Loucy (cell line): Measurements from ENCODE around the gene TXLNB.

Experiments
- H2AFZ ChIP-seq: fragments of 200-600 bp; sonication (generic); 2 replicates; pipeline ENCODE4 v1.6.0; 2016; ENCODE audit warnings: antibody characterized with exemption, mild to moderate bottlenecking, low read length, moderate library complexity
- H3F3A ChIP-seq: fragments of 200-600 bp; 2 replicates; pipeline ENCODE4 v1.6.0; 2016; ENCODE audit warnings: antibody characterized with exemption, low read depth, mild to moderate bottlenecking
- H3K27me3 ChIP-seq: fragments of 200-600 bp; sonication (generic); 2 replicates; pipeline ENCODE4 v1.6.1; 2014; ENCODE audit warnings: low read length, mild to moderate bottlenecking; ENCODE audit not compliant: insufficient read depth, poor library complexity, severe bottlenecking
- H3K36me3 ChIP-seq: fragments of 200-600 bp; sonication (generic); 2 replicates; pipeline ENCODE4 v1.6.1; 2016; ENCODE audit warnings: low read length; ENCODE audit not compliant: insufficient read depth
- H3K4me1 ChIP-seq: fragments of 200-600 bp; sonication (generic); 2 replicates; pipeline ENCODE4 v1.5.1; 2014; ENCODE audit warnings: low read length, mild to moderate bottlenecking; ENCODE audit not compliant: insufficient read depth, poor library complexity, severe bottlenecking
- H3K4me2 ChIP-seq: fragments of 200-600 bp; sonication (generic); 2 replicates; pipeline ENCODE4 v1.6.0; 2014; ENCODE audit warnings: antibody characterized with exemption, low read length, low read depth, mild to moderate bottlenecking; ENCODE audit not compliant: poor library complexity, severe bottlenecking
- H3K4me3 ChIP-seq: fragments of 200-600 bp; sonication (generic); 2 replicates; pipeline ENCODE4 v1.5.1; 2014; ENCODE audit warnings: low read length, mild to moderate bottlenecking, mixed read lengths; ENCODE audit not compliant: poor library complexity, severe bottlenecking
- H3K79me2 ChIP-seq: fragments of 200-600 bp; sonication (generic); 2 replicates; pipeline ENCODE4 v1.6.1; 2014; ENCODE audit warnings: low read length; ENCODE audit not compliant: insufficient read depth
- H3K9ac ChIP-seq: fragments of 200-600 bp; sonication (generic); 2 replicates; pipeline ENCODE4 v1.6.0; 2014; ENCODE audit warnings: mild to moderate bottlenecking, low read depth, low read length, moderate library complexity; ENCODE audit not compliant: poor library complexity, severe bottlenecking
- H3K9me2 ChIP-seq: fragments of 200-600 bp; sonication (generic); replicated peaks from 2 replicates; pipeline ENCODE4 v1.6.1; 2016; ENCODE audit warnings: low read depth, low read length, mixed read lengths
- H3K9me3 ChIP-seq: fragments of 200-600 bp; sonication (generic); 2 replicates; pipeline ENCODE4 v1.6.1; 2014; ENCODE audit warnings: mild to moderate bottlenecking, antibody characterized with exemption, low read length, low read depth; ENCODE audit not compliant: insufficient read depth
- H4K20me1 ChIP-seq: fragments of 200-600 bp; sonication (generic); 2 replicates; pipeline ENCODE4 v1.6.0; 2014; ENCODE audit warnings: antibody characterized with exemption, low read length, mild to moderate bottlenecking; ENCODE audit not compliant: insufficient read depth, poor library complexity, severe bottlenecking
- EZH2phosphoT487 ChIP-seq: fragments of 200-600 bp; IDR thresholded peaks from 2 replicates; pipeline ENCODE4 v1.6.1; 2018; ENCODE audit warnings: antibody characterized with exemption, mild to moderate bottlenecking, moderate library complexity, borderline replicate concordance
- TF ChIP-seq, protein P1 (sequence below): fragments of 200-600 bp; sonication (generic); conservative IDR thresholded peaks from 2 replicates; pipeline ENCODE4 v1.5.1; 2014; ENCODE audit warnings: mild to moderate bottlenecking, antibody characterized with exemption, low read length

Gene TXLNB

DNA sequence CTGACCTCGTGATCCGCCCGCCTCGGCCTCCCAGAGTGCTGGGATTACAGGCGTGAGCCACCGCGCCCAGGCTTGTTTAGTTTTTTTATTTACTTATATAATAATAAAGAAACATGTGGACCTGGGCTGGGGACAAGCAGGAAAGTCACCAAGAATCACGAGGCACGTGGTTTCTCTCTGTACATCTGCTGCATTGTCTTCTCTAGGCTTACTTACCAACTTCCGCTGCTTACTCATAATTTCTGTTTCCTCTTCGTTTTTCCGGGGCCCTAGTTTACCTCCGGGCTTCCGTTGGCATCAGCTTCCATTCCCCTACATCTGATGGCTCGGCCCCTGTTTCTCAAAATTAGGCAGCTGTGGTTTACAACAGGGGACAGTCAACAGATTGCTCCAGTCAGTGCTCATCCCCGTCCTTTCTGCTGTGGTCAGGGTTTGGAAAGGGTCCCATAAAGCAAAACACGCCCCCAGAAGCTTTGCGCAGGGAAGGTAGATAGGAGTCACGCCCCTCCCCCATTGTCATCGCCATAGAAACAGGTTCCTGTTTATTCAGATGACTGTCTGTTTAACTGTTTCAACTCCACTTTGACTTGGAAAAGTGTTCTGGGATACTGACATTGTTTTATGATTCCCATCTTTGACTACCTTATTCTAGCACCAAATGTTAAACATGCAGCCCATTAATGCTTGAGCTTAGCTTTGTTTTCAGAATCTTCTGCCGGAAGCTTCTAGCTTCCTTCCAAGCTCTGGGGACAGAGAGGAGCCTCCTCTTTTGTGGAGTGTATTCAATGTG lies 31.9 kb upstream of the TXLNB start:
- H3K79me2 ChIP-seq = no peaks in the 10 kb centered on the region
- H3K4me1 ChIP-seq = peaks cover 13% of the 10 kb centered on the region
- H3K27me3 ChIP-seq = no peaks in the 10 kb centered on the region
- H4K20me1 ChIP-seq = no peaks in the 10 kb centered on the region
- H3K9me2 ChIP-seq = no peaks in the 10 kb centered on the region
- no peak overlapping the region for H3K9ac ChIP-seq
- H3K4me3 ChIP-seq = no peak overlapping the region
- no peak overlapping the region for H2AFZ ChIP-seq
- TF ChIP-seq, protein P1, sequence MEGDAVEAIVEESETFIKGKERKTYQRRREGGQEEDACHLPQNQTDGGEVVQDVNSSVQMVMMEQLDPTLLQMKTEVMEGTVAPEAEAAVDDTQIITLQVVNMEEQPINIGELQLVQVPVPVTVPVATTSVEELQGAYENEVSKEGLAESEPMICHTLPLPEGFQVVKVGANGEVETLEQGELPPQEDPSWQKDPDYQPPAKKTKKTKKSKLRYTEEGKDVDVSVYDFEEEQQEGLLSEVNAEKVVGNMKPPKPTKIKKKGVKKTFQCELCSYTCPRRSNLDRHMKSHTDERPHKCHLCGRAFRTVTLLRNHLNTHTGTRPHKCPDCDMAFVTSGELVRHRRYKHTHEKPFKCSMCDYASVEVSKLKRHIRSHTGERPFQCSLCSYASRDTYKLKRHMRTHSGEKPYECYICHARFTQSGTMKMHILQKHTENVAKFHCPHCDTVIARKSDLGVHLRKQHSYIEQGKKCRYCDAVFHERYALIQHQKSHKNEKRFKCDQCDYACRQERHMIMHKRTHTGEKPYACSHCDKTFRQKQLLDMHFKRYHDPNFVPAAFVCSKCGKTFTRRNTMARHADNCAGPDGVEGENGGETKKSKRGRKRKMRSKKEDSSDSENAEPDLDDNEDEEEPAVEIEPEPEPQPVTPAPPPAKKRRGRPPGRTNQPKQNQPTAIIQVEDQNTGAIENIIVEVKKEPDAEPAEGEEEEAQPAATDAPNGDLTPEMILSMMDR = no peak
- TF ChIP-seq EZH2phosphoT487 = no peak
- no peaks in the 10 kb centered on the region for H3K36me3 ChIP-seq
- H3K4me2 ChIP-seq = no peak overlapping the region
- H3F3A ChIP-seq = peaks cover 5% of the 10 kb centered on the region; the same call in 1 of the 2 replicates
- H3K9me3 ChIP-seq = no peaks in the 10 kb centered on the region

DNA sequence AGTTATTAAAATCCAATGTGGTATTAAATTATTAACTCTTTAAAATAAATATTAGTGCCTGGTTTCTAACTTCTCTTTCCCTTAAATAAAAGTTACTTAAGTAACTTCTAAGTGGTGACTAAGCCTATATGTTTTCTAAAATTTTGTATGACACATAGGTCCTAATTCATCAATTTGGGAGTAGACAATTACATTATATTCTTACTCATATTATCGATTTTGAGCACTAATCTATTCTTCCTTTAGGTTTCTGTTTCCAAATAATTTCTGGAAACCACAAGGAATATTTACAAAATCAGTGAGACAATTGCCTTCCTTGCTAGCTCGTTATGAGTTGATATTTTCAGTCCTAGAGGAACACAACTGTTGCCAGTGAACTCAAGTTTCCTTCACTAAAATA lies 28.3 kb upstream of the TXLNB start:
- no peak overlapping the region for H3K4me3 ChIP-seq
- H3K4me1 ChIP-seq = peaks cover 3% of the 10 kb centered on the region
- no peak overlapping the region for H2AFZ ChIP-seq
- TF ChIP-seq, protein P1 = no peak
- TF ChIP-seq EZH2phosphoT487 = no peak
- H3K4me2 ChIP-seq = no peak overlapping the region
- no peaks in the 10 kb centered on the region for H3K79me2 ChIP-seq
- peaks cover 5% of the 10 kb centered on the region; the same call in 1 of the 2 replicates for H3F3A ChIP-seq
- H3K27me3 ChIP-seq = no peaks in the 10 kb centered on the region
- H3K9me3 ChIP-seq = no peaks in the 10 kb centered on the region
- no peaks in the 10 kb centered on the region for H3K9me2 ChIP-seq
- H3K36me3 ChIP-seq = no peaks in the 10 kb centered on the region
- no peaks in the 10 kb centered on the region for H4K20me1 ChIP-seq
- no peak overlapping the region for H3K9ac ChIP-seq

DNA sequence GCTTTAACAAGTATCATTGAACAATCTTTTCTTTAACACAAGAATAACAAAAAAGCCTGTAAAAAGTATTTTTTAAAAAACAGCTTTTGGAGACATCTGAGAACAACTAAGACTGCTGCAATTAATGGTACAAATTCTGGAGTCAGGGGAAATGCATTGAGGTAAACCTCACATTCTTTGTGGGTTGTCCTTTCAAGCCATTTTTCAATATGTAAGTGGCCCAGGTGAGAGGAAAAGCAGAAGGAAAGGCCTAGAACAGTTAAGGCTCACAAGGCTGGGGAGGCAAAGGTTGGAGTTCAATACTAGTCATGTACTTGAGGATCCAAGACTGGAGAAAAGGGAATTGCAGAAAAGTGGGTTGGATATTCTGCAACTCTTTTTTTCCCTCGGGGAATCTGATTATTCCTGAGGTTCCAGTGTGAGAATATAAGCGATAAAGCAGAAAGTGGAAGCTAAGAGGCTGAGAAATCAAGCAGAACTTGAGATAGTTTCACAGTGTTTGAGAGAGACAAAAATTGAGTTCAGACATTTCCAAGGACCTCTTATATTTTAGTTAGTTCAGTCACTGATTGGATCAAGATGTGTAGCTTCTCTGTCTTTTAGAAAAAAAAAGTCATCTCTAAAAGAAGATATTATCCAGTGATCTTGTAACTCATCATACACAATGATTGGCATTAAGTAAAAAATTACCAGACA lies 25.0 kb upstream of the TXLNB start:
- H4K20me1 ChIP-seq = no peaks in the 10 kb centered on the region
- TF ChIP-seq EZH2phosphoT487 = no peak
- TF ChIP-seq, protein P1 = no peak
- H3K79me2 ChIP-seq = no peaks in the 10 kb centered on the region
- peaks cover 5% of the 10 kb centered on the region; the same call in 1 of the 2 replicates for H3F3A ChIP-seq
- no peak overlapping the region for H3K4me2 ChIP-seq
- no peaks in the 10 kb centered on the region for H3K36me3 ChIP-seq
- H3K9me3 ChIP-seq = no peaks in the 10 kb centered on the region
- no peak overlapping the region for H3K9ac ChIP-seq
- H3K9me2 ChIP-seq = no peaks in the 10 kb centered on the region
- H3K27me3 ChIP-seq = no peaks in the 10 kb centered on the region
- H3K4me1 ChIP-seq = no peaks in the 10 kb centered on the region
- no peak overlapping the region for H3K4me3 ChIP-seq
- no peak overlapping the region for H2AFZ ChIP-seq
